Measurements from ENCODE around the gene TSPO.

DNA sequence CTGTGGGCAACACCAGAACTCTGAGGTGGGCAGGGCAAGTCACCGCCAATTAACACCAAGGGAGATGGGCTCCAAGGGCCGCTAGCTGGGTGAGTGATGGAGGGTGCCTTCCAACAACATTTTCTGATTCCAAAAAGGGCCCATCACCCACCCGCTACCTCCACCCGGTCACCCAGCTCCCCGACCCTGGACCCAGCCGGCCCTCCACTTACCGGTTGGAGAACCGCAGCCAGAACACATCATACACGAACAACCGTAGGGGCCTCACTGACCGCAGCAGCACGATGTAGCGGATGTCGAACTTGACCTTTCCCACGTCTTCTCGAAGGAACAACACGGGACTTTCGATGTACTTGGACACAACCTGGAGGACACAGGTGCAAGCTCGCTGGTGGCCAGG is 20.8 kb downstream of the TSPO start:
- TF ChIP-seq, protein P1, sequence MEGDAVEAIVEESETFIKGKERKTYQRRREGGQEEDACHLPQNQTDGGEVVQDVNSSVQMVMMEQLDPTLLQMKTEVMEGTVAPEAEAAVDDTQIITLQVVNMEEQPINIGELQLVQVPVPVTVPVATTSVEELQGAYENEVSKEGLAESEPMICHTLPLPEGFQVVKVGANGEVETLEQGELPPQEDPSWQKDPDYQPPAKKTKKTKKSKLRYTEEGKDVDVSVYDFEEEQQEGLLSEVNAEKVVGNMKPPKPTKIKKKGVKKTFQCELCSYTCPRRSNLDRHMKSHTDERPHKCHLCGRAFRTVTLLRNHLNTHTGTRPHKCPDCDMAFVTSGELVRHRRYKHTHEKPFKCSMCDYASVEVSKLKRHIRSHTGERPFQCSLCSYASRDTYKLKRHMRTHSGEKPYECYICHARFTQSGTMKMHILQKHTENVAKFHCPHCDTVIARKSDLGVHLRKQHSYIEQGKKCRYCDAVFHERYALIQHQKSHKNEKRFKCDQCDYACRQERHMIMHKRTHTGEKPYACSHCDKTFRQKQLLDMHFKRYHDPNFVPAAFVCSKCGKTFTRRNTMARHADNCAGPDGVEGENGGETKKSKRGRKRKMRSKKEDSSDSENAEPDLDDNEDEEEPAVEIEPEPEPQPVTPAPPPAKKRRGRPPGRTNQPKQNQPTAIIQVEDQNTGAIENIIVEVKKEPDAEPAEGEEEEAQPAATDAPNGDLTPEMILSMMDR (conservative IDR thresholded peaks at IDR 0.05): no peak
- no peak for TF ChIP-seq ZFX (IDR thresholded peaks at IDR 0.05)
